ENCODE data around the gene MFRP. TPM values are rescaled to one million over a fixed set of nuclear protein-coding genes. Genes with fewer than 3 reads are reported as not detected.

Gene MFRP
- total and polyA plus RNA-seq, 8 donors = not detected

DNA sequence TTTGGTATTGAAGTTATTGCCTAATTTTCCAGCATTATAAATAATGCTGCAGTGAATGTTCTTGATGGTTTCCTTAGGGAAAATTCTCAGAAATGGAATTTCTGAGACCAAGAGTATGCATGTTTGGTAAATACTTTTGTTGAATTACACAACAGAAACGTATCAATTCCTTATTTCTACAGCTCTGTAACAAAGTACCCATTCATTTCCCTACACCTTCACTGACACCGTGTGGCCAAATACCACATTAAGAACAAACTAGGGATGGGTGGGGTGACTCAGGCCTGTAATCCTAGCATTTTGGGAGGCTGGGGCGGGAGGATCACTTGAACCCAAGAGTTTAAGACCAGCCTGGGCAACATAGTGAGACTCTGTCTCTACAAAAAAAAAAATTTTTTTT, 51.3 kb downstream of the MFRP start:
- WGBS, 2 donors = 57 to 62% methylated on average over 3 of the region's 3 CpGs
- Histone ChIP-seq H3K36me3 (no peaks in the 10 kb centered on the region), H3K4me3 (no peak overlapping the region), H3K4me1 (no peaks in the 10 kb centered on the region), H3K27ac (no peak overlapping the region), H3K9me3 (no peaks in the 10 kb centered on the region), H3K27me3 (no peaks in the 10 kb centered on the region)
- TF ChIP-seq, protein P1, sequence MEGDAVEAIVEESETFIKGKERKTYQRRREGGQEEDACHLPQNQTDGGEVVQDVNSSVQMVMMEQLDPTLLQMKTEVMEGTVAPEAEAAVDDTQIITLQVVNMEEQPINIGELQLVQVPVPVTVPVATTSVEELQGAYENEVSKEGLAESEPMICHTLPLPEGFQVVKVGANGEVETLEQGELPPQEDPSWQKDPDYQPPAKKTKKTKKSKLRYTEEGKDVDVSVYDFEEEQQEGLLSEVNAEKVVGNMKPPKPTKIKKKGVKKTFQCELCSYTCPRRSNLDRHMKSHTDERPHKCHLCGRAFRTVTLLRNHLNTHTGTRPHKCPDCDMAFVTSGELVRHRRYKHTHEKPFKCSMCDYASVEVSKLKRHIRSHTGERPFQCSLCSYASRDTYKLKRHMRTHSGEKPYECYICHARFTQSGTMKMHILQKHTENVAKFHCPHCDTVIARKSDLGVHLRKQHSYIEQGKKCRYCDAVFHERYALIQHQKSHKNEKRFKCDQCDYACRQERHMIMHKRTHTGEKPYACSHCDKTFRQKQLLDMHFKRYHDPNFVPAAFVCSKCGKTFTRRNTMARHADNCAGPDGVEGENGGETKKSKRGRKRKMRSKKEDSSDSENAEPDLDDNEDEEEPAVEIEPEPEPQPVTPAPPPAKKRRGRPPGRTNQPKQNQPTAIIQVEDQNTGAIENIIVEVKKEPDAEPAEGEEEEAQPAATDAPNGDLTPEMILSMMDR (IDR thresholded peaks at IDR 0.05) = no peak
- intact Hi-C loops (cut with DNase I) = no loop called here
- ATAC-seq = no peak
- FAIRE-seq = no peak
- no peak for DNase-seq

DNA sequence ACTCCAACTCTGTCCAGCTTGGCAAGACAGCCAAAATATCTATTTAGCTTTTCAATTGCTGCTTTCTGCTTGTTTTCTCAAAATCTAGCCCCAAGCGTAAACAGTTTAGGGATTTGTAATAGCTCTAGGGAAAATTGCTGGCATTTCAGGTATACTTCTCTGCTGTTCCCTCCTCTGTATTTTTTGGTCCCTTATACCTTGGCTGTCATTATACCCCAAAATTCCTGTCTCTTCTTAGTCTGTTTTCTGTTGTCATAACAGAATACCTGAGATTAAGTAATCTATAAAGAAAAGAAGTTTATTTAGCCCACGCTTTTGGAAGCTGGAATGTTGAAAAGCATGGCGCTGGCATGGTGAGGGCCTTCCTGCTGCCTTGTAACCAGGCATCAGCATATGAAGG, 53.0 kb downstream of the MFRP start:
- no peaks in the 10 kb centered on the region for H3K27me3 ChIP-seq

DNA sequence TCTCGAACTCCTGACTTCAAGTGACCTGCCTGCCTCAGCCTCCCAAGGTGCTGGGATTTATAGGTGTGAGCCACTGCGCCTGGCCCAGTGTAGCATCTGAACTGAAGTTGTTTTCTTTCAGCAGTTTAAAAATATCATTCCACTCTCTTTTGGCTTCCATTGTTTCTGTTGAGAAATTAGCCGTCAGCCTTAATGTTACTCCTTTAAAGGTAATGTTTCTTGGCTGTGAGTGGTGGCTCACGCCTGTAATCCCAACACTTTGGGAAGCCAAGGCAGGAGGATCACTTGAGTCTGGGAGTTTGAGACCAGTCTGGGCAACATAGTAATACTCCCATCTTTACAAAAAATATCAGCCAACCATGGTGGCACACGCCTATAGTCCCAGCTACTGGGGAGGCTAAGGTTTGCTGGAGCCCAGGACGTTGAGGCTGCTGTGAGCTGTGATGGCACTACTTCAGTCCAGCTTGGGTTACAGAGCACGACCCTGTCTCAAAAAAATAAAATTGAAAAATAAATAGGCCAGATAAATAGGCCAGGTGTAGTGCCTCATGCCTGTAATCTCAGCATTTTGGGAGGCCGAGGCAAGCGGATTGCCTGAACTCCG, 55.5 kb downstream of the MFRP start:
- FAIRE-seq (no peak), DNase-seq (no peak), ATAC-seq (no peak)
- Histone ChIP-seq H3K27me3 (no peaks in the 10 kb centered on the region), H3K36me3 (no peaks in the 10 kb centered on the region), H3K4me3 (no peak overlapping the region), H3K27ac (no peak overlapping the region), H3K4me1 (no peaks in the 10 kb centered on the region), H3K9me3 (no peaks in the 10 kb centered on the region)
- intact Hi-C loops (cut with DNase I) = no loop called here
- WGBS, 2 donors = 97 to 98% methylated on average over 10 of the region's 10 CpGs
- TF ChIP-seq, protein P1 (IDR thresholded peaks at IDR 0.05) = no peak

More for the DNA sequence above, 53.0 kb downstream of the MFRP start:
- no peak overlapping the region for H3K4me3 ChIP-seq
- no peak for DNase-seq
- 94 to 97% methylated on average over 3 of the region's 3 CpGs for whole genome bisulfite sequencing, 2 donors
- TF ChIP-seq, protein P1 (IDR thresholded peaks at IDR 0.05) = no peak
- intact Hi-C loops (cut with DNase I) = no loop called here
- H3K36me3 ChIP-seq = no peaks in the 10 kb centered on the region
- no peak for FAIRE-seq
- no peaks in the 10 kb centered on the region for H3K9me3 ChIP-seq
- H3K27ac ChIP-seq = no peak overlapping the region
- no peak for ATAC-seq
- no peaks in the 10 kb centered on the region for H3K4me1 ChIP-seq

Small RNAs within 50 kb of the gene (microRNA-seq; reads per million reads assigned to microRNA genes)
- gene MIR6756 = 0 reads per million in 2 donors

Other genes starting within 250 kb of the MFRP start
- gene DPAGT1, start 244.9 kb downstream of the MFRP start, total RNA-seq = 10 to 100 TPM; 21.3 to 46.2 (median 26.1) TPM
- 10 to 100 TPM; 30.6 to 31.9 TPM for gene DPAGT1, start 244.9 kb downstream of the MFRP start, polyA plus RNA-seq
- gene C2CD2L, start 239.4 kb downstream of the MFRP start, total RNA-seq = 1 to 10 TPM; 4.9 to 9.1 (median 6.7) TPM
- 10 to 100 TPM; 11.9 to 12.3 TPM for gene C2CD2L, start 239.4 kb downstream of the MFRP start, polyA plus RNA-seq
- 10 to 100 TPM in 3 of 6 donors, 1 to 10 TPM in 3; 8.6 to 19.3 (median 11.3) TPM for gene HINFP, start 225.1 kb downstream of the MFRP start, total RNA-seq
- gene HINFP, start 225.1 kb downstream of the MFRP start, polyA plus RNA-seq = 10 to 100 TPM; 16.7 to 21.3 TPM
- gene ABCG4, start 197.7 kb downstream of the MFRP start, total RNA-seq = not detected
- under 1 TPM; 0.11 to 0.21 TPM for gene ABCG4, start 197.7 kb downstream of the MFRP start, polyA plus RNA-seq
- 10 to 100 TPM in 1 of 6 donors, 1 to 10 TPM in 5; 6.9 to 12.6 (median 7.5) TPM for gene NLRX1, start 178.0 kb downstream of the MFRP start, total RNA-seq
- 1 to 10 TPM; 6.5 to 7.9 TPM for gene NLRX1, start 178.0 kb downstream of the MFRP start, polyA plus RNA-seq
- 1 to 10 TPM in 2 of 6 donors, under 1 TPM in 3, not detected in 1; 0.38 to 1.6 (median 0.84) TPM for gene NHERF4, start 161.2 kb downstream of the MFRP start, total RNA-seq
- 1 to 10 TPM; 2.5 to 4.7 TPM for gene NHERF4, start 161.2 kb downstream of the MFRP start, polyA plus RNA-seq
- gene CBL, start 140.4 kb downstream of the MFRP start, total RNA-seq = 1 to 10 TPM; 3.3 to 9.8 (median 4.3) TPM
- 1 to 10 TPM; 2.0 to 2.6 TPM for gene CBL, start 140.4 kb downstream of the MFRP start, polyA plus RNA-seq
- gene MCAM, start 29.6 kb downstream of the MFRP start, total RNA-seq = 10 to 100 TPM; 11.2 to 46.7 (median 19.6) TPM
- 10 to 100 TPM; 20.3 to 24.0 TPM for gene MCAM, start 29.6 kb downstream of the MFRP start, polyA plus RNA-seq
- 10 to 100 TPM in 2 of 6 donors, 1 to 10 TPM in 4; 5.6 to 11.5 (median 8.5) TPM for gene RNF26, start 12.2 kb downstream of the MFRP start, total RNA-seq
- 1 to 10 TPM; 4.9 to 8.8 TPM for gene RNF26, start 12.2 kb downstream of the MFRP start, polyA plus RNA-seq
- gene C1QTNF5, start 5.8 kb downstream of the MFRP start, total RNA-seq = 10 to 100 TPM in 3 of 6 donors, 1 to 10 TPM in 3; 6.7 to 22.9 (median 10.4) TPM
- 10 to 100 TPM; 22.2 to 27.9 TPM for gene C1QTNF5, start 5.8 kb downstream of the MFRP start, polyA plus RNA-seq
- gene USP2, start 35.0 kb upstream of the MFRP start, total RNA-seq = 1 to 10 TPM; 4.4 to 9.1 (median 6.6) TPM
- 10 to 100 TPM in 1 of 2 donors, 1 to 10 TPM in 1; 5.9 to 15.4 TPM for gene USP2, start 35.0 kb upstream of the MFRP start, polyA plus RNA-seq
- gene THY1, start 76.5 kb upstream of the MFRP start, total RNA-seq = 10 to 100 TPM in 2 of 6 donors, 1 to 10 TPM in 4; 1.4 to 28.6 (median 3.4) TPM
- gene THY1, start 76.5 kb upstream of the MFRP start, polyA plus RNA-seq = 1 to 10 TPM; 4.2 to 4.8 TPM